GM18502 (cell line): ENCODE data around the gene ALX4.

ENCODE experiments used
- ATAC-seq: cut with Tn5 transposase; IDR thresholded peaks from one replicate; pipeline ENCODE4 v1.9.1; 2021; ENCODE audit warnings: mild to moderate bottlenecking; ENCODE audit not compliant: unreplicated experiment, poor library complexity

Gene ALX4

DNA sequence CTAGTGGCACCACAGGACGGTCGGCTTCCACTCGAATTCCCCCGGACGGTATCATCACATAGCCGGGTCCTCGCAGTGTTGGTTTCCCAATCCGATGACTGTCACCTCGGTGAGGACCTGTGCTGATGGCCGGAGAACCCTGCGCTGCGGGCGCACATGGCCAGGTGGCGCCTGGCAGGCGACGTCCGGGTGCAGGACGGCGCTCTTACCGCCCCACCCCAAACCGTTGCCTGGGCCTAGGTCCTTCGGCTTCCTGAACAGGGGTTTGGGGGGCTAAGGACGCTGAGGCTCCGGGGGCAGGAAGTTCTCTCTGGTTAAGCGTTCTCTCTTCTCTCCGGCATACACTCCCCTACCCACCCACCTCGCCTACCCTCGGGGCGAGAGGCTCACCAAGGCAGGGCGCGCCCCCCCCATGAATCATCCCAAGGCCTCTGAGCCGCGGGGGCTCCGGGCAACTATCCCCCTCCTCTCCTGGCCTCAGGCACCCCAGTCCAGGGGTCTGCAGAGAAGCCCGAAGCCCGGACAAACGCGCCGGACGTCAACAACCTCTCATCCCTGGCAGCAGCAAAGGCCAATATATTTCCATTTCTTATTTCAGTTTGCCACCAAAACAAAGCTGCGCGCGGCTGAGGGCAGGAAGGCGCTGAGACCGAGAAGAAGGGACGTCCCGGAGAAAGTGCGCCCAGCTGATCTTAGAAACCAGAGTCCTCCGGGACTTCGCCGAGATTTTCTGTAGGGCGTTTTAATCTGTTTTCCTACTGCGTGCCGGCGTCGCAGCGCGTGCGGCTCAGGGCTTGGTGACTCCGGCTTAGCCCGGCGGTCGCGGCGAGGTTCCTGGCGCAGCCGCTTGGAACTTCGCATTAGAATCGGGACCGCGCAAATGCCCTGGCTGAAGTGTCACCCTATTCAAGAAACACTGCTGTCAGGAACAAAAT lies 5.6 kb downstream of the ALX4 start:
- ATAC-seq = no peak

DNA sequence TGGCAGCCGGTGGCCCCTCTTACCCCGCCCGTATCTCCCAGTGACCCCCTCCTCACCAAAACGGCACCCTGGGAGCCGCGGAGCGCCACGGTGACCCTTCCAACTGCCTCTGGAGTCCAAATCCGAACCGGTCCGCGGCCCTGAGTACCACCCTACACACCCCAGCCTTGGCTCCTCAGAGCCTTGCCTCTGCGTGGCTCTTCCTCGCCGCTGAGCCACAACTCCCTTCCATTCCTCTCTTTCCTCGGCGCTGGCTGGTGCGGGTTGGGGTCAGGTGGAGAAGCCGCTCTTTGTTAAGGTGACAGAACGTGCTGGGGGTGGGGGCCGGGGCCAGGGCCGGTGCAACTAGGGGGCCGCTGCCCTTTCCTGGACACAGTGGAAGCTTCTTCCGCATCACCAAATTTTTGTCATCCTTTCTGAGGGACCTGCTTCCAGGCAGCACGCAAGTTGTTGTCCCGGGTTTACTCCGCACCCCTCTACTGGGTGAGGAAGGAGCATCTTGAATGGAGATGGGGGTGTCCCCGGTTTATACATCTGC lies 6.5 kb downstream of the ALX4 start:
- no peak for ATAC-seq

DNA sequence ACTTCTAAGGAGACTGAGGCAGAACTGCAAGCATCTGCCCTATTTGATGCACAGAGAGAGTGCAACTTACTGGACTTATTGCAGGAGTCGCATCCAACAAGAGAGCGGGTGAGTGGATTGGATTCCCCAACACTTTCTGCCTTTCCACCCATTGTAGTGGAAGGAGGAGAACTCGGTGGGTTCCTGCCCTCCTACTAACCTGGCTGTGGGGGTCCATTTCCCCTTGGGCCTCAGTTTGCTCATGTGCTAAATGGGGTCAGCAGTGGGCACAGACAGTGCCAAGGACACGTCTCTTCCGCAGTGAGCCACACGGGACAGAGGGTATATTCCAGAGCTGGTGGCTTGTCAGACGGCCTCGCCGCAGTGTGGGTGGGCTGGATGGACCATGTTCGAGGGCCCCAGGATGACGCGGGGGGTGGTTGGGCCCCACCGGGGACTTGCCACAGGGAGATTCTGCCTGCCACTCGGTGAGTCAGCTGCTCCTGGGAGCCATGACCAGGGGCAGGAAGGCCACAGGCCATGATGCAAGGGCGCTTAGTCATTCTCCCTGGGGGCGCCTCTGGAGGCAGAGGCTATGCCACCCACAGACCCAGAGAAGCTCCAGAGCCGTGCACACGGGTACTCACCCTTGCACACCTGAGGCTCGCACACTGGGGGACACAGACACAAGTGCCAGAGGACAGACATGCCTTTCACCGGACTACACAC lies 8.2 kb downstream of the ALX4 start:
- no peak for ATAC-seq

DNA sequence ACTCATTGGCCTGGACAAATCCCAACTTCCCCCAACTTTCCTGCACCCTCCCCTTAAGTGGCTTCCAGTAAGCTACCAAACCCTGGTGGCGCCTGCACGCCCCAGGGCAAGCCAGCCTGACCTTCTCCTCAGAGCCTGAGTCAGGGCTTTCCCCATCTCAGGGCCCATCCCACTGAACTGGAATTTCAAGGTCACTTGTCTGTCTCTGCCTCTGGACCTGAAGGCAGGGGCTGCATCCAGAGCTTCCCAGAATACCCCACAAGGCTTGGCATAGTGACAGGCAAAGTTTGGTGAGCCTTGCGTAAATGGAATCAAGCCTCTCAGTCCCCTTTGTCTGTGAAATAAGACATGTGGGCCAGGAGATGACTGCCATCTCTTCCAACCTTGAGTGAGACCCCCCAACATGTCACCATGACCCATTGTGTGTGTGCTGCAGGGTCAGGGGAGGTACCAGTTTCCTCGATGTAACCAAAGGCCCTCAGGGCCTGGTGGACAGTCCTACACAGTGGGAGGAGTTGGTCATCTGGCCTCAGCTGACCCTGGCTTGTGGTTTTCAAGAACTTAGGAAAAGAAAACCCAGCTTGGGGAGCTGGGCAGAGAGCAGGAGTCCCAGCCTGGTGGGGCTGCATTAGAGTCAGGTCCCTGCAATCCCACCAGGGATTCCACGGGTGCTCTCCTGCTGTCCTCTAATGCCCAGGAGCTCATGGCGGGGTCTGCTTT lies 8.9 kb downstream of the ALX4 start:
- no peak for ATAC-seq

DNA sequence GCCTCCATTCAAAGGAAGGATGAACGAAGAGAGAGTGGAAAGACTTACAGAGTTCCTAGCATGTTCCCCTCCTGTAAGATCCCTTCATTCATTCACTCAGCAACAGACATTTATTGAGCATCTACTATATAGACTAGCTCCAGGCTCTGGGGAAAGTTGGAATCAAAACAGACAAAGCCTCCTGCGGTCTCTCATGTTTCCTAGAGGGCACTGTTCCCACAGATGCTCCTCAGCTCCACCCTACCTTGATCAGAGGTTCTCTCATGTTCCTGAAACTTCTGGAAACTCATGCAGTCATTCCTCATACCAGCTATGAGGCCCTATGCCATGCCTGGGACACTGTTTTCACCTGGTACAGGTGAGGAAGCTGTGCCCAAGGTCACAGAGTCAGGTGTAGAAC lies 11.1 kb downstream of the ALX4 start:
- no peak for ATAC-seq

DNA sequence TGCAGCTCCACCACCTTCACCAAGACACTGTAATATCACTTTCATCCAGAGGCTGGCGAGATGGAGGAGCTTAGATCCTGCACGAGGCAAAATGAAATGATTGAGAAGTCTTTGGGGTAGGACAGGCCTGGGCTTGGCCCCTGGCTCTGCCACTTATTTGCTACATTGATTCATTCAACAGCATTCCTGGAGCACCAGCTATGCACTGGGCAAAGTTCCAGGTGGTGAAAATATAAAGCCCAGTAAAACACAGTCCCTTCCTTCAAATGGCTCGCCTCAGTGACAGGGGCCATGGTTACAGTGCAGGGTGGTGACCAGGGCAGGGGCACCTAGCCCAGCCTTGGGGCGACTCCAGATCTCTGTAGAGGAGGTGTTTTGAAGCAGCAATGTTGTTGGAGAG lies 19.7 kb downstream of the ALX4 start:
- no peak for ATAC-seq

DNA sequence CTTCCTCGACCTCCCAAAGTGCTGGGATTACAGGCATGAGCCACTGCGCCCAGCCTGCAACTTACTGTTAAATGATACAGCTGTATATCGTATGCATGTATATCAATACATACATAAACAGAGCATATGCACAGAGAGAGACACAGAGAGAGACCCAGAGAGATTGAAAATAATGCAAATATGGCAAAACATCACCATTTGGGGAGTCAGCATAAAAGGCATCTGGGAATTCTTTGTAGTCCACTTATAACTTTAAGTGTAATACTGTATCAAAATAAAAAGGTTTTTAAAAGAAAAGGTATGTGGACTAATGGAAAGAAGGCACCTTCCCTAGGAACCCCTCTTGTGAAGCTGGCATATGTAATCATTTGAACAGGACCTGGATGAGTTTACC lies 21.8 kb downstream of the ALX4 start:
- ATAC-seq = no peak

DNA sequence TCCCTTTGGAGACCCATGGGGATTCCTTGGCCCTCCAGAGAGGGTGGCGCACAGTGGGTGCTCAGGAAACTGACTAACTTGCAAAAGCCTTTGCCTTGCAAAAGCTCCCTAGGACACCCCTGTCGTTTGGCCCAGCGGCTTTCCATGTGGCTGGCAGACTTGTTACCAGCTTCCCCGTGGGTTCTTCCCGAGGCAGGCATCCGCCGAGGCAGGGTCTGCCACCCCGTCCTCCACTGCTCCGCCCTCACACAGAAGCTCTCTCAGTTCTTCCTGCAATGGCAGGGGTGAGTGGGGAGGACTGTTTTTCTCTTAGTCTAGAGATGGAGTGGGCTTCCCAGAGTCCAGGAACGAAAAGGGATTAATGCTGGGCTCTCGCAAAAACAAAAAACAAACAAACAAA lies 23.0 kb downstream of the ALX4 start:
- ATAC-seq = no peak

DNA sequence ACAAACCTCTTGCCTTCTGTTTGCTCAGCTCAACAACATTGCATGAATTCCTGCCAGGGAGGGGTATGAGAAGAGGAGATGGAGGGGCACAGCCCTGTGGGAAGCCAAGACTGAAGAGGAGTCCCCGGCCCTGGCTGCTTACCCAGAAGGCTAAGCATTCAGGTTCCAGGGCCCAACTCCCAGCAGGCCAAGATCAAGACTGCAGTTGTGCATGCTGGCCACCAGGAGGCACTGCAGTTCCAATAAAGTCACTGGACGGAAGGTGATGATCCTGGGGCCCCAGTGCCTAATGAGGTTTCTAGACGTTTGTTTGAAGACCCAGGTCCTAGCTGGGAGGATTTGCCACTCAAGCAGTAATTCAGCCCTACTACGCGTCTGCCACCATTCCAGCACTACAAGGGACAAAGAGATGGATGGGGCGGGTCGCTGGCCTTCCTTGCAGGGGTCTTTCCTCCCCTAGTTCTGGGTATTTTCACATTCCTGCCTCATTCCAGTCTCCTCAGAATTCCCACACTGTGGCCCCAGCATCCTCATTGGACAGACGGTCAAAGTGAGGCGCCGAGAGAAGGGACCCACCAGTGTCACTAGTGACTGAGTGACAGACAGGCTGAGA lies 23.6 kb downstream of the ALX4 start:
- ATAC-seq = no peak

DNA sequence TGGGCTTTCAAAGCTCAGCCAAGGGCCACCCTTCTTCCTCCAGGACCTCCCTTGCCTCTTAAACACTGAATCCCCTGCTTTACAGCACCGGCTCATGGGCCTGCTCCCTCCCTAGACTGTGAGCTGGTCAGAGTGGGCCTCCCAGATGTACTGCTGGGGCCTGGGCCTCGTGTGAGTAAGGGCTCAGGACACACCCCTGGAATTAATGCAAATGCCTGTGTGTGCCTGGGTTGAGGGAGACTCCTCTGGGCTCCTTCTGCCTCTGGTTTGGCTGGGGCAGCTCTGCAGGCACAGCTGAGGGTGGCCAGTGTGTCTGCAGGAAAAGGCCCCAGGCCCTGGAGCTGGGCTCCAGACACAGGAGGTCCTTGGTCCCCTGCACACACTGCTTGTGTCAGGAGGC lies 24.2 kb downstream of the ALX4 start:
- no peak for ATAC-seq

DNA sequence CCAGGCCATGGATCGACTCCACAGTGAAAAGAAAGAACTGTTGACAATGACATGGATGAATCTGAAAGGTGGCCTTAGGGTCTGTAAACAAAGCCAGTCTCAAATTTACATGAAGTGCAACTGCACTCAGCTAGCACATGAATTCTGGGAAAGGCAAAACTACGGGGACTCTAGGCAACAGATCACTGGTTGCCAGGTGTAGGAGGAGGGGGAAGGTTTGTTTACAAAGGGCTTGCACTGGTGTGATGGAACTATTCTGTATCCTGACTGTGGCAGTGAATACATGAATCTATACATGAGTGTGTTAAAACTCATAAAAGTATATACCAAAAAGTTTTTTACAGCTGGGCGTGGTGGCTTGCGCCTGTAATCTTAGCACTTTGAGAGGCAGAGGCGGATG lies 27.3 kb downstream of the ALX4 start:
- no peak for ATAC-seq

DNA sequence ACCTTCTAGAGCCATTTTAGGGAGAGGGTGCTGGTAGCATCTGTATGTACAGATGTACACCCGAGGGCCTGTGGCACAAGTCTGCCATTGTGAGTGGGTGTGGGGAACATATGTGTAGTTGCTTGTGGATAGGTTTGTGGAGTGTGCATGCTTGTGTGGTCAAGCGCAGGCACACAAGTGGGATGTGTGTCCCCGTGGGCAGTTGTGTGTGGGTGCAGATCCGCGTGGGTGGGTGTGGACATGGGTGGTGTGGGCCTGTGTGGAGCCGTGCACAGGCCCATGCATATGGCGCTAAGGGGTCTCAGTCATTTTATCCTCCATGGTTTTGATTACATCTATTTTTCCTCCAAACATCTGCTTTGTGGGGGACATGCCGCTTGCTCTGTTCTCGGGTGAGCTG lies 28.8 kb downstream of the ALX4 start:
- no peak for ATAC-seq

DNA sequence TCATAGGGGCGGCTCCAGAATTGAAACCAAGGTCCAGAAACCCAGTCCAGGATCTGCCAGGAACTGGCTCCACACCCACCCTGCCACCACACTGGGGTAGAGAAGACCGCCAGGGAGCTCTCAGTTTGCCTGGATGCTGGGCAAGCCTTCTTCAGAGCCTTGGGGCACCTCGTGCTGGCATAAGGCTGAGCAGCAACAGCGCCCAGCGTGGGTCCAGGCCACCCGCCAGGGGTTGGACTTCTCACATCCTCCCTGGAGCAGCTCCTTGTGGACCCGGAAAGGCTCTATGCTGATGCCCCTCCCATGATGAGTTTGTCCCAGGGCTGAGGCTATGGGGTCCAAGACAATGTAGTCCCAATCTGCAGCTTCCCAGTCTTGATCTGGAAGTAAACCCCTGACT lies 29.7 kb downstream of the ALX4 start:
- no peak for ATAC-seq

DNA sequence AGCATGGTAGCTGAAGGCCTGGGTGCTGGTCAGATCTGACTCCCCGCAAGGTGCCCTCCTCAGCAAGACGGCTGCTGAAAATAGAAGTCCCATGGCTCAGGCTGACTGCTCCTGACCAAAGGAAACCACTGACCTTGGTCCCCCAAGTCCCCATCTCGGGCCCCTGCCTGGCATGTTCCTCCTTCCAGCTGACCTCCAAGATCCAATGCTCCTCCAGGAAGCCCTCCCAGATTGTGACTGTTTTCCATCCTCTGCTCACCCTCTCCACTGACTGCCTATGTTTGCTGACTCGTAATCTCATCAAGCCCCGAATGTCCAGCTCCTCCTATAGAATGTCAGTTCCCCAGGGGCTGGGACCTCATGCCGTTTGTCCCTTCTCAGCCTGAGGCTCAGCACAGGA lies 30.5 kb downstream of the ALX4 start:
- no peak for ATAC-seq

DNA sequence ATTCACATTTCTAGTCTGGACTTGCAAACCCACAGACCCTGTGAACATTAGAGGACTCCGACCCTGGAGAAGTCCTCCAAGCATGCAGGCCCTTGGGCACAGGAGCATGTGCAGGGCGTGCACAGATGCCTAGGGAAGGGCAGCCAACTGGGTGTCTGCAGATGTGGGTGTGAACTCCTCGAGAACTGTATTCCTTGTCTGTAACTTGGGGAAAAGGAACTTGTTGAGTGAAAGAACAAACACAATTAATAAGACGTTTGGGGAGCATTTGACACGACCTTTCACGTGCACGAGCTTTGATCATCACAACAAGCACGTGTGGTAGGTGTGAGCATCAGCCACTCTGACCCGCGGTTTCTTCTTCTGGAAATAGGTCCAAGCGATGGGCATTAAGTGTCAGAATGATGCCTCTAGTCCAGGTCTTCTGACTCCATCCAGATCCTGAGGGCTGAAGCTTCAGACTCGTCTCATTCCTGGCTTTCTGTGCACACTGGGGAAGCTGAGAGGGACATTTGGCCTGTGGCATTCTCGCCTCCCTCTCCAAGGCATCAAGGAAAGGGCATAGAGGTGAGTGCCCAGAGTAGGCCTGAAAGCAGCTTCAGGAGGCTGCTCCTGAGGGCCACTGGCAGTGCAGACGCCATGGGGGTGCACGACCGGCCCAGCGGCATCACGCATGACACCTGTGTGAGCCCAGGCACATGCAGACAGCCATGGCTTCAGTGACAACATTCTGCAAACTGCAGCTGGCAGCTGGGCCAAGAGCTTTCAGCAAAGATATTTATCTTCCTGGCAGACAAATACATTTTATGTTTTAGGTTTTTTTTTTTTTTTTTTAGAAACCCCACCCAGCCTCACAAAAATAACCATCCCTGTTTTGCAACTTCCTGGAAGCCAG lies 32.5 kb downstream of the ALX4 start:
- ATAC-seq = no peak

DNA sequence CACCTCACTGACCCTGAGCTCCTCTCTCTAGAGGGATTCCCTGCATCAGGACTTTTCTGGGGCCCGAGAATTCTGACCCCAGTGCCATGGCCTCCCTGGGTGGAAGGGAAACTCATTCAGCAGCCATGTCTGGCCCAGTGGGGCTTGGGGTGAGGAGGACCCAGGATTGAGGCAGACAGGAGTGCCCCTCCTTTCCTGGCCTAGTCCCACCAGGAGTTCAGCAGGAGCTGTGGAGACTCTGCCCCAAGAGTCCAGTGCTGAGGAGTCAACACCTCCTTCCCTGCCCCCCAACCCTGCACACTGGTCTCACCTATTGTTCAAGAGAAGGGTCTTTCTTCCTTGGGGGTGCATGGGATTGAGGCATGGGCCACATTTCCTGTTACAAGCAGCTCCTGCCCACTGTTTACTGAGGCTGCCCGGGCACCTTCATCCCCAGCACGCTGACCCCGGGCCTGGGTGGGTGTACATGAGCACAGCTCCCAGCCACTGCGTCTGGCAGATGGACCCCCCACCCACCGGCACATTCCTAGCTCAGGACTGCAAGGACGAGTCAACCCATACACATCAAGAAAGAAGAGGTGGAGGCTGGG lies 33.9 kb downstream of the ALX4 start:
- no peak for ATAC-seq

DNA sequence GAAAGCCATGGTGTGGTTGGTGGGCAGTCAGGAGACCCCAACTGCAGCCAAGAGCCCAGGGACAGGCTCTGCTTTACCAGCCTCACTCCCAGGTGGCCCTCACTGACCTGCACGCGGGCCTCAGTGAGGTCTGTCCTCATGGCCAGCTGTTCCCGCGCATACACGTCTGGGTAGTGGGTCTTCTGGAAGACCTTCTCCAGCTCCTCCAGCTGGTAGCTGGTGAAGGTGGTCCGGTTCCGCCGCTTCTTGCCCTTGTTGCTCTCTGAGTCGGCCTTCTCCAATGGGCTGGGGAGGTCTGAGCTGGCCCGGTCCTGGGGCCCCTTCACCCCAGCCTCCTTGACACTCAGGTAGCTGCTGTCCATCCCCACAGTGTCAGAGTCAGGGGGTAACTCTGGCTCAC lies 34.7 kb downstream of the ALX4 start:
- no peak for ATAC-seq

DNA sequence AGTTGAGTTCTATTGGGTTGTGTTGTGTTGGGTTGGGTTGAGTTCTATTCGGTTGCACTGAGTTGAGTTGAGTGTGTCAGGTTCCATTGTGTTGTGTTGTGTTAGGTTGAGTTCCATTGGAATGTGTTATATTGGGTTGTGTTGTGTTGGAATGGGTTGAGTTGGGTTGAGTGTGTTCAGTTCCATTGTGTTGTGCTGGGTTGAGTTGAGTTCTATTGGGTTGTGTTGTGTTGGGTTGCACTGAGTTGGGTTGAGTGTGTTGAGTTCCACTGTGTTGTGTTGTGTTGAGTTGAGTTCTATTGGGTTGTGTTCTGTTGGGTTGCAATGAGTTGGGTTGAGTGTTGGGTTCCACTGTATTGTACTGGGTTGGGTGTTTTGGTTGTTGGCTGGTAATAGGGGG lies 35.5 kb downstream of the ALX4 start:
- no peak for ATAC-seq

DNA sequence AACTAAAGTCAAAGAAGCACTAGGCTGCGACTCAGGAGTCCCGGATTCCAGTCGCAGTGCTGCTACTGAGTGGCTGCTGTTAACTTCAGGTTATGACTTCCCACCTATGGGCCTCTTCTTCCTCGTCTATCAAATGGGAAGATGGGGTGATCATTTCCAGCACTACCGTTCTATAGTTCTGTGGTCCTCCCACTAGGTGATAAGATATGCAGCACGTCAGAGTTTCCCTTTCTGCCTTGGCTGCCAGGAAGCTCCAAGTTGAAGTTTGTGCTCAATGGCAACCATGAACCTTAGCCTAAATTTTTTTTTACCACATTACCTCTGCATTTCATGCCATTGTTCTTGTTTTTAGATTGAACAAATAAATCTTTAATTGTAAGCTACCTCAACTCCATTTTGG lies 38.7 kb downstream of the ALX4 start:
- ATAC-seq = no peak
